Testis (tissue), 2 donors: ENCODE data around the gene TNFSF11.

Source experiments
- CTCF ChIP-seq, 3 experiments: fragments of 450-650 bp in 2 of 3; fragments of 200-600 bp in 1 of 3; sonication (generic) in 1 of 3; IDR thresholded peaks; one replicate each; pipeline ENCODE4 v1.5.1; 2016 to 2019; ENCODE audit warnings: antibody characterized with exemption in 3 of 3, mild to moderate bottlenecking in 2 of 3, moderate library complexity in 1 of 3
- POLR2A ChIP-seq: fragments of 450-650 bp; IDR thresholded peaks from one replicate; pipeline ENCODE4 v1.6.1; 2017; ENCODE audit warnings: antibody characterized with exemption, mild to moderate bottlenecking, moderate library complexity

DNA sequence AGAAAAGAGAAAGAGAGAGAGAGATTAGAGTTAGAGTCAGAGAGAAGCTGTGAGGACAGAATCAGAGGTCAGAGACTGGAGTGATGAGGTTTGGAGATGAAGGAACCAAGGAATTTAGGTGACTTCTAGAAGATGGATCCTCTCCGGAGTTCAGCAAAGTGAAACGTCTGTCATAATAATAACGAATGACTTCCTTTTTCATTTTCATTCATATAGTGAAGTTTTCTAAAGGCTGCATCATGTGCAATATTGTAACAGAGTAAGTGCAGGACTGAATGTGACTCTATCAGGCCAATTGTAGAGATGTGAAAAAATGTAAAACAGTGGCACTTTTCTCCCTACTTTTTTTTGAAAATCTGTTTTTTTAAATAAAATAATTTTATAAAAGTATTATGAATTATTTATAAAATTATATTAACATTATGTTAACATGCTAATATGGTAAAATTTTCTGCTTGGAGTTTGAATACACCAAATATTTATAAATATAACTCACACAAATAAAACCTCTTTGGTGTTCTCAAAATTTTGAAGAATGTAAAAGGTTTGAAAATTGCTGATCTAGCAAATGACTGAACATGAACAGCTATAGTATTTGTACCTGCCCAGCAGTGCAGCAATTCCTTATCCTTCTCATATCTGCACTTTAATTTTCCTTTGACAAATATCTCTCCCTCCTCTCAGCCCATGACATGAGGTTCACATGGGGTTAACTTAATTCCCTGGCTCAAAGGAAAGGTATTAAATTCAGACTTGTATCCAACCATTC, 4.2 kb upstream of the TNFSF11 start:
- TF ChIP-seq CTCF (IDR thresholded peaks at IDR 0.05) (no peak), POLR2A (no peak)
